HT-29 (cell line): ENCODE data around the gene PPHLN1. TPM values are rescaled to one million over a fixed set of nuclear protein-coding genes. Genes with fewer than 3 reads are reported as not detected.

Experiments used
- DNase-seq: peaks from one replicate; pipeline ENCODE4 v3.0.0-alpha.2; 2015; ENCODE audit warnings: low spot score
- small RNA-seq: library from RNA; depleted of rRNA; stranded (forward); fragments of <200 nt; gene quantifications from one replicate; pipeline ENCODE3, GENCODE V24; 2014
- total RNA-seq: library from RNA; depleted of rRNA; stranded (reverse); fragments of >200 nt; shearing (Covaris generic); gene quantifications from 2 replicates; pipeline ENCODE4 v1.2.3, GENCODE V29; 2014; rRNA removed

The PPHLN1 gene
- total RNA-seq, 1 experiment from 2014 or later: 45.1 TPM

DNA sequence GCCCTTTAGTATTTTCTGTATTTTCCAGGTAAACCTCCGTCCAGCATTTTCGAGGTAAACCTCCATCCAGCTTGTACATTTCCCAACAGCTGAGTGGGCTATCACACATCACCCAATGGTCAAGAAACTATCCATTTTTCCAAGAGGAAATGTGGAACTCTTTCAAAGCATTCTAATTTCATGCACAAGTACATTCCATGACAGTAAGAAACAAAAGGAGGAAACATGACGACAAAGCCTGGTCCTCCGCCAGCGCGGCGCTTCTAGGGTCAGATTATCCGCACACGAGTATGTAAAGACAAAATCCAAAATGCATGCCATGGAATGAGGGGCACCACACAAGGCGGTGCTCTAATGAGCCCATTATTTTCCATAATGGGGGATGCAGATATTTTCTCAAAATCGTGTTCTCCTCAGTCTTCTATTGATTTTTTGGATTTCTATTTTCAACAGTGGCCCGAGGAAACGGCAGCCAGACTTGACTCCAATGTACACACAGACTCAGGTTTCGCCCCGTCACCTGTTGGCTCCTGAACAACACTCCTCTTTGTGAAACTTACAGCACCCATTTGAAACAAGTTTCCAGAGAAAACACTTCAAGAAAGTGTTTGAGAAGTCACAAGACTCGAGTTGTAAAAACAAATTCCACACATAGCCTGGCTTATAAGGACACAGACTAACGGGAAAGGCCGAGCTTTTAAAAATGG lies 156.2 kb downstream of the PPHLN1 start:
- DNase-seq: peak; percentile 7

DNA sequence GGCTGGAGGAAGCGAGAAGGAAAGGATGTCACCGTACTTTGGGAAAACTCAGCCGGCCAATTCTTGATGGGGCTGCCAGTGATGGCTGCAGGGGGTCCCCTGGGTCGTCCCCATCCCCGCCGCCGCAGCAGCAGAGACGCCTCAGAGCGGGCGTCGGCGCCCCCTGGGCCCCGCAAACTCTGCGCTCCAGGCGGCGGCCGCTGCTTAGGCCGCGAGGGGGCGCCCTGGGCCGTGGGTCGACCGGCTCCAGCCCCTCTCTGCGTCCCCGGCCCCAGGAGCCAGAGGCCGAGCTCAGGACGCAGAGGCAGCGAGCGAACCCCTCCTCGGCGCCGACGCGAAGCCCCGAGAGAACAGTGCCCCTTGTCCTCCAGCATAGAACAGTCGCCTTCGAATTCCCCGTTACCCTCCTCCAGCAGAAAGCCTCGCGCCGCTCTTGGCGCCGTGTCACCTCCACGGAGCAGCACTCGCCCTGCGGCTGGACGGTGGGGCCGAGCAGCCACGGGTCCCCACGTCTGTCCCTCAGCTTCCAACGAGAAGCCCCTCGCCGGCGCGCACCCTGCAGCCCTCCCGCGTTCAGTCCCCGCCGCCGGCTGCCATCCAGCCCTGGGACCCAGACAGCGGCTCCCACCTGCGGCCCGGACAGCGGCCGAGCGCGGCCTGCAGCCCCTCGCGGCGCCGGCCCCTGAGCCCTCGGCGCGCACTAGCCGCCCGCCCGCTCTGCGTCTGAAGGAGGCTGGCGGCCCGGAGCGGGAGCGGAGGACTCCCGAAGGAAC lies 157.0 kb downstream of the PPHLN1 start:
- peak; percentile 64 for DNase-seq

DNA sequence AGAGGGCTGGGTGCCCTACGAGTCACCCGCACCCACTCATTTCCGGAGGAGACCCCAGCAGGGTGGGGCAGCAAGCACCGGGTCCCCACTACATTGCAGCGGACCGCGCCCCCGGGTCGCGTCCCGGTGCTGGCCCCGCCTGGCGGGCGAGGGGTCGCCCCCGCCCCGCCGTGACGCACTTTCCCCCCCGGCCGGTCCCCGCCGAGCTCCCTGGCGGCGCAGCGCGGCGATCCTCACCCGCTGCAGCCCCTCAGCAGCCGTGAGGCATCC lies 157.5 kb downstream of the PPHLN1 start:
- no peak for DNase-seq

GRCh38 chr12:42484996-42485395 lies 159.0 kb downstream of the PPHLN1 start:
- DNase-seq: no peak

GRCh38 chr12:42485823-42486222 lies 159.9 kb downstream of the PPHLN1 start:
- no peak for DNase-seq

- no peak for DNase-seq
Observed at GRCh38 chr12:42486407-42486806, 160.4 kb downstream of the PPHLN1 start.

GRCh38 chr12:42490261-42490842 lies 164.4 kb downstream of the PPHLN1 start:
- DNase-seq: no peak

Small RNA genes lying within 50 kb of the gene (small RNA-seq; reads per million reads assigned to genes)
- gene MIR7851: not detected
- gene RF00019: not detected
- gene RF00090: not detected
- gene RNU6-249P: not detected

Other genes with a start within 250 kb of the PPHLN1 start
- 4.6 and 6.3 TPM in 2 replicates for gene GXYLT1, start 181.3 kb upstream of the PPHLN1 start, total RNA-seq
- gene YAF2, start 87.9 kb upstream of the PPHLN1 start, total RNA-seq: 6.8 and 11.1 TPM in 2 replicates
- 12.7 and 23.1 TPM in 2 replicates for gene ZCRB1, start 73 bp upstream of the PPHLN1 start, total RNA-seq